NCI-H2107 (cell line): Measurements from ENCODE around the gene AIMP1.
"Not testable (repeated sequence)": the region's sequence is repeated elsewhere in the genome, so short reads cannot be mapped to it uniquely, and the experiment has no call there.

Experiments
- DNase-seq: peaks from one replicate; lab custom pipeline; 2025; lab: John Stamatoyannopoulos, UW

Gene AIMP1

DNA sequence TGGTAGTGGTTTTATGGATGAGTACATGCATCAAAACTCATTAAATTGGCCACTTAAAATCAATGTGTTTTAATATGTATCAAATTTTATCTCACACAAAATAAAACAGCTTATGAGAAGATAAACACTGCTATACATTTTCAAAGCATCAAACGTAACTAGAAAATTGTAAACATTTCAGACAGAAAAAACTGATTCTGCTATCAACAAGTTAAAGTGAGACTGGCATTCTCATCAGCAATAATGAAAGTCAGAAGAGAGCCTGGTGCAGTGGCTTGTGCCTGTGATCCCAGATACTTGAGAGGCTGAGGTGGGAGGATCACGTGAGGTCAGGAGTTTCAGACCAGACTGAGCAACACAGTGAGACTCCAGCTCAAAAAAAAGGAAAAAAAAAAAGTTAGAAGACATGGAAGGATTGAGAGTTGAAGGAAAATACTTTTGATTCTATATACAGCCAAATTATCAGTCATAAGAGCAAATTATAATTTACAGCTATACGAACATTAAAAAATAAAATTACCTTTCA lies 3.3 kb upstream of the AIMP1 start:
- DNase-seq: no peak

DNA sequence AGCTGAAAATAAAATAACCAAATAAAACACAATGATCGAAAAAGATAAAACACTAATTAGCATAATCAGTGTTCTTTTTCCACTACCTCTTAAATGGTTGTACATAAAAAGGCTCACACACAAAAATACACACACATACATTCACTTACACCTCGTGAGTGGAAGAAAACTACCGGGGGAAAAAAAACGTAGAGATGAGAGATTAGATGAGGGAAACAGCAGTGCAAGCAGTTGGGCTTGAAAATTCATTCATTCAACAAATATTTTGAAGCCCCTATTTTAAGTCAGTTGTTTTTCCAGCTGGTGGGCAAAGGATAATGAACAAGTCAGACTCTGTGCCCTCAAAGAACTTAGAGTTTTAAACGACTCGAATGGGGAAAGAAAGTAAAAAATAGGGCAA lies 1.4 kb upstream of the AIMP1 start:
- no peak for DNase-seq

- no peak for DNase-seq
Observed at GRCh38 chr4:106315476-106315967, 828 bp upstream of the AIMP1 start.

DNA sequence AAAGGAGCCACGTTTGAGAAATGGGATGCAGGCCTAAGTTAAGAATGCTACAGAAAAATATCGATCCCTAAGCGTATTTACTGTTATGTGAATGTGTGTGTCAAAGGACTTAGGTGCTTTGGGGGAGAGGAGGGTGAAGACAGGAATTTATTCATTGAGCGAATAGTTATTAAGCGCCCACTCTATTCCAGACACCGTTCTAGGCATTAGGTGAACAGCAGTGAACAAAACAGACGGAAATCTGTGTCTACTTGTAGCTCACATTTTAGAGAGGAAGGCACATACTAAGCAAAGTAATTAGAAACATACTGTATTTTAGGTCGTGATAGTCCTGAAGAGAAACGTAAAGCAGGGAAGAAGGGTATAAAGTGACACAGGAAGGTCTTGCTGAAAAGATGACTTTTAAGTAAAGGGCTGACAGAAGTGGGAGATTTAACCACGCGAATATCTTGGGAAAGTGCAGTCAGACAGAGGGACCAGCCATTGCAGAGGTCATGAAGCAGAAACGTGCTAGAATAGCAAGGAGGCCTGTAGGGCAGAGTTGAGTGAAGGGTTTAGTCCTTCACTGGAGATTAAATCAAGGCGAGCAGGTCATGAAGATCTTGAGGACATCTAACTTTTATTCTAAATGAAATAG lies 541 bp downstream of the AIMP1 start:
- DNase-seq: no peak

GRCh38 chr4:106317815-106318214 lies 1.5 kb downstream of the AIMP1 start:
- DNase-seq: no peak

- no peak for DNase-seq
Observed at GRCh38 chr4:106318511-106318910, 2.2 kb downstream of the AIMP1 start.

DNA sequence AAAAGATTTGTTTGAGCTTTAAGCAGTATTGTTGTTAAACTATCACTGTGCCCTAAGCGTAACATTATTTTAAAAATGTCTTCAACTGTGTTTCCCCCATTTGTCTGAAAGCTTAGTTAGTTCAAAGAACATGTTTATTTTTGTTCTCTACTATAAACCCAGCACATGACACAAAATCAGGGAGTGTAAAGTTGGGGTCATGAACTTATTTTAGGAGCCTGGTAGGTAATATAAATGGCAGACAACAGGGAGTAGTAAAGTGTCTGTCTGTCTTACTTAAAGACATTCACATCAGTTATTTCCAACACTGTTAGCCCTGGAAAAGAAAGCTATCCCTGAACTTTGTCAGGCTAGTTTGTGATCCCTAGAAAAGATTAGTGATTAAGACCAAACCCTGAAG lies 3.9 kb downstream of the AIMP1 start:
- DNase-seq: no peak

GRCh38 chr4:106321168-106321567 lies 4.8 kb downstream of the AIMP1 start:
- not testable (repeated sequence) for DNase-seq

GRCh38 chr4:106321814-106322213 lies 5.5 kb downstream of the AIMP1 start:
- DNase-seq: not testable (repeated sequence)

DNA sequence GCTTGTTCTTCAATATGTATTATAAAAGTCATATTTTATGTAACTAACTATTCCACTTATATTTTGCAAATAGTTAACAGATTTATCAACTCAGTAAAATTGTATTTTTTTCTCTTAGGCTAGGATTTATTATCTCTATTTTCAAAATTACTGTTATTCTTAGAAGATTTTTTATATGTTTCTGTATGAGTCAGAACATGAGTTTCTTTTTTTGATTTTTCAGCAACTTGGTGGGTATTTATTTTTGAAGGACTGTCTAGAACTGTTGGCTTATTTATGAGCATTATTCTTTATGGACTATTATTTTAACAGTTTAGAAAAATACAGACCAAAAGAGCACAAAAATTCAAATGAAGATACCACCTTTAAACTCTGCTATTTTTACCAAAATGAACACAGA lies 6.8 kb downstream of the AIMP1 start:
- DNase-seq: no peak

- DNase-seq: no peak
Observed at GRCh38 chr4:106325800-106326199, 9.4 kb downstream of the AIMP1 start.

DNA sequence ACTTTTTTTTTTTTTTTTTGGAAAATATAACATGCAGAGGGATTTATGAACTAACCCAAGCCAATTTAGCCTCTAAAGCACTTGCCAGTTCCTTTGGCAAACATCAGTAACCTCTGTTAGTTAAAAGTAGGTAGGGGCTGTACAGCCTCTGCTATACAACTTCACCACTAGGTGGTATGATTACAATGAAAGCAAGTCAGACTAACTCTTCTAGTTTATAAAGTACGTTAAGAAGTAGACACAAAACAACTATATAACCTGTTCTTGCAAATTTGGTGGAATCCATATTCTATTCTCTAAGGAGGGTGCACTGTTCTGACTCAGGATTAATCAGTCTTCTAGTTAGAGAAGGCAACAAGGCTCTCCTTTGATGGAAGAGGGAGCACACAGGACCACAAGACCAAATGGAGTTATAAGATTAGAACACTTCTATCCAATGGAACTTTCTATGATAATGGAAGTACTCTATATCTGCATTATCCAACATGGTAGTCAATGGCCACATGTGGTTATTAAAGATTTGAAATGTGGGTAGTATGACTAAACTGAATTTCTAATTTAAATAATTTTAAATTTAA lies 12.8 kb downstream of the AIMP1 start:
- DNase-seq: no peak

- no peak for DNase-seq
Observed at GRCh38 chr4:106333186-106333585, 16.8 kb downstream of the AIMP1 start.

DNA sequence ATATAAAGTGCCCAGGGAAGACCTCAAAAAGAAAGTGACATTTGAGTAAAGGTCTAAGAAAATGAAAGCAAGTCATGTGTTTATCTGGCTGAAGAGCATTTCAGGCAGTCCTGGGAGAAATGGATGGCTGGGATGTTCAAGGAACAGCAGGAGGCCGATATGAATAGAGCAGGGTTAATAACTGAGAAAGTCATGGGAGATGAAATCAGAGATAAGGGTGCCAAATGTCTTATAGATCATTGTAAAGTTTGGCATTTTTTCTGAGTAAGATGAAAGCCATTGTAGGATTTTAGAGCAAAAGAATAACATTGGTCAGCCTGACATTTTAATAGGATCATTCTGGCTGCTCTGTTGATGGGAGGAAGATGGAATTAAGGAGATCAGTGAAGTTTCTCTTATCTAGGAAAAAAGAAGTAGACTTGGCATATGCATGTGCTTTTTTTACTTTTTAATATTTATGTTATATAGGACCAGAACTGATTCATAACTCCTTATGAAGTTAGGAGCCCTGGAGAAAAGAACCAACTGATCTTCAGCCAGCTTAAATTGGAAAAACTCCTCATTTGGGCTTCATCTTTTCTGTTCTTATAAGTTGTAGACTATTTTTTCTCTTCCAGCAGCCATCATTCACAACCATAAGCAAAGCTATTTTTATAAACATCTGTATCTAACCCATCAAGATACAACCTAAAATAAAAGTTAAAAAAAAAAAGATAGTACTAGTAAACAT lies 18.6 kb downstream of the AIMP1 start:
- DNase-seq: no peak

DNA sequence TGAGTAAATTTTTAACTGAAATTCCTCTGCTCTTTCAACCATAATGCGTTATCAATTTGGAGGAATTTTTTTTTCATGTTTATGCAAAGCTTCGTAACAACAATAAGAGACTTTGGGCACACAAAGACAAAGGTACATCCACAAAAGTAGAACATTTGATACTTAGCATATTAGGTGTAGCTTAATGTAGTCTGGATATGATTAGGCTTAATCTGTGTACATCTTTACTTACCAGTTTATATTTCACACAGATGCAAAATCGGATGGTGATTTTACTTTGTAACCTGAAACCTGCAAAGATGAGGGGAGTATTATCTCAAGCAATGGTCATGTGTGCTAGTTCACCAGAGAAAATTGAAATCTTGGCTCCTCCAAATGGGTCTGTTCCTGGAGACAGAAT lies 20.3 kb downstream of the AIMP1 start:
- no peak for DNase-seq

- DNase-seq: no peak
Observed at GRCh38 chr4:106337916-106338315, 21.6 kb downstream of the AIMP1 start.

- no peak for DNase-seq
Observed at GRCh38 chr4:106338671-106339070, 22.3 kb downstream of the AIMP1 start.

DNA sequence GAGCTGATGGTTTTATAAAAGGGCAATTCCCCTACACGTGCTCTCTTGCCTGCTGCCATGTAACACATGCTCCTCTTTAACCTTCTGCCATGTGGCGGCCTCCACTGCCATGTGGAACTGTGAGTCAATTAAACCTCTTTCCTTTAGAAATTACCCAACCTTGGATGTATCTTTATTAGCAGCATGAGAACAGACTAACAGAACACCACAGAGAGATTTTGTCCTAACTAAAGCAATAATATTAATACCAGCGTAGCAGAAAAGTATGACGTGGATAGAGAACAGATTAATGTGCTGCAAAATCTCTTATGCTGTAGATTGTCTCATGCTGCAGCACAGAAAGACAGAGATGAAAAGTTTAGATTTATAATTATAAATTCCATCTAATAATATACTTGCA lies 23.1 kb downstream of the AIMP1 start:
- DNase-seq: no peak

DNA sequence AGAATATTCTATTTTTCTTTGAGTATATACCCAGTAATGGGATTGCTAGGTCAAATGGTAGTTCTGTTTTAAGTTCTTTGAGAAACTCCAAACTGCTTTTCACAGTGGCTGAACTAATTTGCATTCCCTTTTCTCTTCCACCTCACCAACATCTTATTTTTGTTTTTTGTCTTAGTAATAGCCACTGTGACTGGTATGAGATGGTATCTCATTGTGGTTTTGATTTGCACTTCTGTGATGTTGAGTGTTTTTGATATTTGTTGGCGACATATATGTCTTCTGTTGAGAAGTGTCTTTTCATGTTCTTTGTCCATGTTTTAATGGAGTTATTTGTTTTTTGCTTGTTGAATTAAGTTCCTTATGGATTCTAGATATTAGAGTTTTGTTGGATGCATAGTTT lies 24.4 kb downstream of the AIMP1 start:
- no peak for DNase-seq

DNA sequence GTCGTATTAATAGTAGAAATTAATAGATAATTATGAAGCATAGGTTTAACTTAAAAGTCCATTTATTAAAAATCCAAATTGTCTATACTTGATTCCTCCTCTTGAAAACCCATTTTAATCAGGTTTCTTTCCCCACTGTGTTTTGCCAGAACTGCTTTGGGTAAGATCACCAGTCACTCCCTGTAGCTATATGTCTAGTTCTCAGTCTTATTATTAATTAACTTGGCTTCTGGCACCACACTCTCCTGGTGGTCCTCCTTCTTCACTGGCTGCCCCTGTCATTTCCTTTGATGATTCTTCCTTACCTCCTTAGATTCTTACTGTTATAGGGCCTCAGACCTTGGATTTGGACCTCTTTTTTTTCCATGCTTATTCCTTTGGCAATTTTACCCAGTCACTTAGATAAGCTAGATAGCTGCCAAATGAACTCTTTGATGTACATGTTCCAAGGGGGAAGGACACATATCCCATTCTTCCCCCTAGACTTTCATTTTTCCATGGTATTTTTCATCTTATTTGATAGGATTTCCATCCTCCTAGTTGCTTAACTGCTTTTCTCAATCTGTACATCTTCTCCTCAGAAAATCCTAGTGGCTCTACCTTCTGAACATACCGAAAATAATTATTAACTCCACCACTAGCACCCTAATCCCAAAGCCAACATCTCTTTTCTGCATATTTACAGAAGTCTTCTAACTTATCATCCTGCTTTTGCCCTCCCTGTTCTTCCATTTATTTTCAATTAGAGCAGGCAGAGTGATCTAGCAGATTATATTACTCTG lies 27.7 kb downstream of the AIMP1 start:
- no peak for DNase-seq

DNA sequence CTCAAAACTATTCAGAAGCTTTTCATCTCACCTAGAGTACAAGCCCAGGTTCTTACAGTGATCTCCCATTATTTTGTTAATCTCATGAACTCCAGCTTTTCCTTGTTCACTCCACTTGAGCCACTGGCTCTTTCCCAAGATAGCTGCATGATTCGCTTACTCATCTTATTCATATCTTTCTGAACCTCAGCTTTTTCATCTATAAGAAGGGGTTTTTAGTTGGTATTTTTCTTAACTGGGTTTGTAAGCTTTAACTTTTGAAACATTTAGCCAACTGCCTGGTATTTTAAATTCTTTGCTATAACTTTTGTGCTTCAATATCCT lies 28.3 kb downstream of the AIMP1 start:
- no peak for DNase-seq

DNA sequence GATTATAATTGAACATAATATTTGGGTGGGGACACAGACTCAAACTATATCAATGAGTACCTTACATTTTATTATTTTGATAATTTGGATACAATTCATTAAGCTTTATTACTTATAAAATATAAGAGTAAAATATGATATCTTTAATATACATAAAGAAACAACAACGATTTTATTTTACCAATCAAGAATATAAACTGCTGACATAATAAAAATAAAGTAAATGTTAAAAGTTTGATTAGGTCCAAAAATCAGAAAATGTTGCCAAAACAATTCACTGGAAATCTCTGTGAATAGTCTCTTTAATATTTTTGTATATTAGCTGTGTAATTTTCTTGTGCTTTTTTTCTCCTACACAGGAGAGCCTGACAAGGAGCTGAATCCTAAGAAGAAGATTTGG lies 30.8 kb downstream of the AIMP1 start:
- DNase-seq: no peak

DNA sequence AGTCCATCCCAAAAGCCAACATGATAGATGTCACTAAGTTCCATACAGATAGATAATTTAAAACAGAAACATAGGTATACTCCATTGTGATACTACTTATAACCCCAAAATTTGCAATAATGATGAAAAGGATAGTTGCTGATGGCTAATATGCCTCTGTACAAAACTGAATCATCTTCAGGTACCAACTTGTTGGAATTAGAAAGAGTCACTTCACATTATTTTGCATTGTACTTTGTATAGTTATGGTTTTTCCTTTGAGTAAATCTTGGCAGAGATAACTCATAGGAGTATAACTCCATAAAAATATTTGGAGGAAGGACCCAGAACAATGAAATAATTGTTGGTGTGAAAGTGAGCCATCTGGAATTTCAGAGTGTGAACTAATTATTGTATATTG lies 34.7 kb downstream of the AIMP1 start:
- no peak for DNase-seq
